Astrocyte (in vitro differentiated cells and primary cell): ENCODE measurements around the gene SLC10A4. TPM values are rescaled to one million over a fixed set of nuclear protein-coding genes. Genes with fewer than 3 reads are reported as not detected.
A peak's percentile ranks its signal among the peaks of the same experiment; 100 is the strongest.

Experiments used
- DNase-seq: peaks from one replicate; pipeline ENCODE4 v3.0.0-alpha.2; 2010; ENCODE audit warnings: low read depth
- FAIRE-seq: peaks from 2 replicates; lab custom pipeline; 2011; peaks lifted over from hg19 to GRCh38; lab: Jason Lieb, UNC
- H2AFZ ChIP-seq: 2 replicates; pipeline ENCODE4 v1.6.0; 2012; ENCODE audit warnings: low read depth, low read length, inconsistent platforms
- H3K27ac ChIP-seq: 2 replicates; pipeline ENCODE4 v1.5.1; 2011; ENCODE audit warnings: low read depth, low read length, inconsistent platforms
- H3K27me3 ChIP-seq: 2 replicates; pipeline ENCODE4 v1.6.0; 2011; ENCODE audit warnings: low read length, inconsistent platforms; ENCODE audit not compliant: insufficient read depth
- H3K36me3 ChIP-seq: 2 replicates; pipeline ENCODE4 v1.5.1; 2011; ENCODE audit warnings: low read length, inconsistent platforms; ENCODE audit not compliant: insufficient read depth
- H3K4me1 ChIP-seq: 2 replicates; pipeline ENCODE4 v1.5.1; 2011; ENCODE audit warnings: low read length, inconsistent platforms; ENCODE audit not compliant: insufficient read depth
- H3K4me2 ChIP-seq: 2 replicates; pipeline ENCODE4 v1.6.0; 2012; ENCODE audit warnings: low read length, inconsistent platforms
- H3K4me3 ChIP-seq: 2 replicates; pipeline ENCODE4 v1.5.1; 2011; ENCODE audit warnings: low read depth, mild to moderate bottlenecking, low read length, inconsistent platforms; ENCODE audit not compliant: insufficient read depth
- H3K79me2 ChIP-seq: 2 replicates; pipeline ENCODE4 v1.6.0; 2012; ENCODE audit warnings: mild to moderate bottlenecking, low read length, inconsistent platforms; ENCODE audit not compliant: insufficient read depth
- H3K9ac ChIP-seq: 2 replicates; pipeline ENCODE4 v1.6.0; 2012; ENCODE audit warnings: mild to moderate bottlenecking, low read length, inconsistent platforms
- H3K9me3 ChIP-seq: 2 replicates; pipeline ENCODE4 v1.5.1; 2012; ENCODE audit warnings: low read depth, mild to moderate bottlenecking, low read length, inconsistent platforms; ENCODE audit not compliant: insufficient read depth
- H4K20me1 ChIP-seq: 2 replicates; pipeline ENCODE4 v1.6.0; 2012; ENCODE audit warnings: low read length, inconsistent platforms; ENCODE audit not compliant: insufficient read depth
- H3K27ac Mint-ChIP-seq: one replicate; pipeline ENCODE4 v1.8.0; 2021; ENCODE audit warnings: mild to moderate bottlenecking, mixed read lengths; ENCODE audit not compliant: unreplicated experiment
- H3K27me3 Mint-ChIP-seq: one replicate; pipeline ENCODE4 v1.8.0; 2021; ENCODE audit warnings: low read depth, mixed read lengths; ENCODE audit not compliant: unreplicated experiment
- H3K36me3 Mint-ChIP-seq: one replicate; pipeline ENCODE4 v1.8.0; 2021; ENCODE audit warnings: low read depth, mixed read lengths; ENCODE audit not compliant: unreplicated experiment
- H3K4me1 Mint-ChIP-seq: one replicate; pipeline ENCODE4 v1.8.0; 2021; ENCODE audit warnings: low read depth, mixed read lengths; ENCODE audit not compliant: unreplicated experiment
- H3K4me3 Mint-ChIP-seq: one replicate; pipeline ENCODE4 v1.8.0; 2021; ENCODE audit warnings: mild to moderate bottlenecking, moderate library complexity, mixed read lengths; ENCODE audit not compliant: unreplicated experiment
- H3K9me3 Mint-ChIP-seq: one replicate; pipeline ENCODE4 v1.8.0; 2021; ENCODE audit warnings: mild to moderate bottlenecking, mixed read lengths; ENCODE audit not compliant: unreplicated experiment
- EZH2 ChIP-seq: IDR thresholded peaks from 2 replicates; pipeline ENCODE4 v1.6.1; 2012; ENCODE audit warnings: mild to moderate bottlenecking, low read length, inconsistent platforms; ENCODE audit not compliant: insufficient read depth
- total RNA-seq: library from RNA; stranded (reverse); gene quantifications from 2 replicates; pipeline ENCODE4 v1.2.1, GENCODE V29; 2021
- TF ChIP-seq, protein P1 (sequence below): IDR thresholded peaks from 2 replicates; pipeline ENCODE4 v1.5.1; 2011; ENCODE audit warnings: low read depth, mild to moderate bottlenecking, inconsistent platforms, low read length, moderate library complexity; ENCODE audit not compliant: insufficient read depth

SLC10A4 gene
- total RNA-seq, 1 donor from 2014 or later, result 0.16 TPM

DNA sequence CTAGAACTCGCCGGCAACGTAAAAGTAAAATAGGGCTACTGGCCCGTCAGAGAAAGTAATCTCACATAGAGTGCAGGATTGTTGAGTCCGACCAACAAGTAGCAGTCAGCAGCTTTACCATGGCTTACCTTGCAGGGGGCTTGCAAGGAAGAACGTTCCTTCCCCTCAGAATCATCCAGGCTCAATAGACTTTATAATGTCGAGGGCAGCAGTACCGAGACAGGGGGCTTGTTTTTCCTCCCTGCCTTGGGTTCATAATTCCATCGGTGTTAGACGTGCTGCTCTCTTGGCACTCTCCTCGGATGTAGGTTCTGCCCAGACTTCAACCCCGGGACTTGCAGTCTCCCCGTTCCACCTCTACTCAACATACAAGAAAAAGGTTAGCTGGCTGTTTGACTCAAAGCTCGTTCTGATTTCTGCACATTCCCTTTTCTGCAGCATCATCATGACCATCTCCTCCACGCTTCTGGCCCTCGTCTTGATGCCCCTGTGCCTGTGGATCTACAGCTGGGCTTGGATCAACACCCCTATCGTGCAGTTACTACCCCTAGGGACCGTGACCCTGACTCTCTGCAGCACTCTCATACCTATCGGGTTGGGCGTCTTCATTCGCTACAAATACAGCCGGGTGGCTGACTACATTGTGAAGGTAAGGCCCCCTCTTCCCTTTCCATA is 1.5 kb downstream of the SLC10A4 start:
- no peak for FAIRE-seq
- peaks cover 49% of the 10 kb centered on the region for H3K27me3 ChIP-seq
- H3K4me3 Mint-ChIP-seq, result peak overlapping the region; percentile 52
- H3K9me3 ChIP-seq, result peaks cover 4% of the 10 kb centered on the region
- no peak overlapping the region for H3K27ac Mint-ChIP-seq
- H3K36me3 Mint-ChIP-seq, result peaks cover 10% of the 10 kb centered on the region
- H3K9me3 Mint-ChIP-seq, result peaks cover 12% of the 10 kb centered on the region
- no peak overlapping the region for H3K27ac ChIP-seq
- H2AFZ ChIP-seq, result peak overlapping the region; percentile 78
- H3K9ac ChIP-seq, result no peak overlapping the region
- TF ChIP-seq, protein P1, sequence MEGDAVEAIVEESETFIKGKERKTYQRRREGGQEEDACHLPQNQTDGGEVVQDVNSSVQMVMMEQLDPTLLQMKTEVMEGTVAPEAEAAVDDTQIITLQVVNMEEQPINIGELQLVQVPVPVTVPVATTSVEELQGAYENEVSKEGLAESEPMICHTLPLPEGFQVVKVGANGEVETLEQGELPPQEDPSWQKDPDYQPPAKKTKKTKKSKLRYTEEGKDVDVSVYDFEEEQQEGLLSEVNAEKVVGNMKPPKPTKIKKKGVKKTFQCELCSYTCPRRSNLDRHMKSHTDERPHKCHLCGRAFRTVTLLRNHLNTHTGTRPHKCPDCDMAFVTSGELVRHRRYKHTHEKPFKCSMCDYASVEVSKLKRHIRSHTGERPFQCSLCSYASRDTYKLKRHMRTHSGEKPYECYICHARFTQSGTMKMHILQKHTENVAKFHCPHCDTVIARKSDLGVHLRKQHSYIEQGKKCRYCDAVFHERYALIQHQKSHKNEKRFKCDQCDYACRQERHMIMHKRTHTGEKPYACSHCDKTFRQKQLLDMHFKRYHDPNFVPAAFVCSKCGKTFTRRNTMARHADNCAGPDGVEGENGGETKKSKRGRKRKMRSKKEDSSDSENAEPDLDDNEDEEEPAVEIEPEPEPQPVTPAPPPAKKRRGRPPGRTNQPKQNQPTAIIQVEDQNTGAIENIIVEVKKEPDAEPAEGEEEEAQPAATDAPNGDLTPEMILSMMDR, result no peak
- TF ChIP-seq EZH2, result no peak
- no peaks in the 10 kb centered on the region for H3K4me1 ChIP-seq
- H4K20me1 ChIP-seq, result no peaks in the 10 kb centered on the region
- no peaks in the 10 kb centered on the region for H3K4me1 Mint-ChIP-seq
- no peak overlapping the region for H3K4me3 ChIP-seq
- H3K79me2 ChIP-seq, result no peaks in the 10 kb centered on the region
- peaks cover 67% of the 10 kb centered on the region for H3K27me3 Mint-ChIP-seq
- DNase-seq, result no peak
- no peaks in the 10 kb centered on the region for H3K36me3 ChIP-seq
- no peak overlapping the region for H3K4me2 ChIP-seq

- no peak overlapping the region for H3K27ac ChIP-seq
- H4K20me1 ChIP-seq, result no peaks in the 10 kb centered on the region
- no peaks in the 10 kb centered on the region for H3K79me2 ChIP-seq
- H3K27me3 ChIP-seq, result peaks cover 48% of the 10 kb centered on the region
- Mint-ChIP-seq H3K4me1 (no peaks in the 10 kb centered on the region), H3K27me3 (peaks cover 58% of the 10 kb centered on the region), H3K9me3 (peaks cover 8% of the 10 kb centered on the region), H3K4me3 (peak overlapping the region; percentile 64), H3K27ac (no peak overlapping the region), H3K36me3 (peaks cover 8% of the 10 kb centered on the region)
- no peak overlapping the region for H3K4me3 ChIP-seq
- peaks cover 3% of the 10 kb centered on the region for H3K4me1 ChIP-seq
- DNase-seq (no peak), FAIRE-seq (no peak)
- no peaks in the 10 kb centered on the region for H3K36me3 ChIP-seq
- peak overlapping the region; percentile 57 for H3K4me2 ChIP-seq
- H3K9me3 ChIP-seq, result no peaks in the 10 kb centered on the region
- TF ChIP-seq, protein P1, result no peak
- no peak for TF ChIP-seq EZH2
- H3K9ac ChIP-seq, result no peak overlapping the region
- H2AFZ ChIP-seq, result peak overlapping the region; percentile 48
These were observed 6.5 kb downstream of the SLC10A4 start for GRCh38 chr4:48489683-48490011.

DNA sequence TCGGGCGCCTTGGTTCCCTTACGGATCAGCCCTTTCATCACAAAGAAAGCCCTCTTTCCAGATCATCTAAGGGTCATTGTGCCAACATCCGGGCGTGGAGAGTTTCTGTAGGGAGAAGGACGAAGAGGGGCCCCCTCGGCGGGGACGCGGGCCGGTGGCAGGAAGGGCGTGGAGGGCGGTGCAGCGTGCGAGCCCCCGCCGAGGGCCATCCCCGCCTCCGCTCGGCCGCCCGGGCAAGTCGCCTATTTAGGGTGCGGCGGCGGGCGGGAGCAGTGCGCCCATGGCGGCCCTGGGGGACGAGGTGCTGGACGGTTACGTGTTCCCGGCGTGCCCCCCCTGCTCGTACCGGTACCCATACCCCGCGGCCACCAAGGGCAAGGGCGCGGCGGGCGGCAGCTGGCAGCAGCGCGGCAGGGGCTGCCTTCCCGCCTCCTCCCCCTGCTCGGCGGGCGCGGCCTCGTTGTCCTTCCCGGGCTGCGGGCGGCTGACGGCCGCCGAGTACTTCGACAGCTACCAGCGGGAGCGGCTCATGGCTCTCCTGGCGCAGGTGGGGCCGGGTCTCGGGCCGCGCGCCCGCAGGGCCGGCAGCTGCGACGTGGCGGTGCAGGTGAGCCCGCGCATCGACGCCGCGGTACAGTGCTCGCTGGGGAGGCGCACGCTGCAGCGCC is 7.0 kb downstream of the SLC10A4 start, which contains the start of gene ZAR1:
Gene ZAR1, plus strand, starts transcription at position 241 of the 668 bp plus-strand sequence. Its CDS starts 40 bp downstream, at position 281.
- Mint-ChIP-seq H3K9me3 (peaks cover 4% of the 10 kb centered on the region), H3K4me1 (no peaks in the 10 kb centered on the region), H3K36me3 (peaks cover 5% of the 10 kb centered on the region), H3K27ac (no peak within 1 kb of the TSS), H3K4me3 (peak within 1 kb of the TSS; percentile 64), H3K27me3 (peaks cover 53% of the 10 kb centered on the region)
- no peak for DNase-seq
- FAIRE-seq, result no peak
- TF ChIP-seq, protein P1, result no peak
- peak; percentile 97 for TF ChIP-seq EZH2
- Histone ChIP-seq H3K27me3 (peaks cover 44% of the 10 kb centered on the region), H3K4me2 (peak within 1 kb of the TSS; percentile 57), H2AFZ (peak within 1 kb of the TSS; percentile 48), H3K9ac (no peak within 1 kb of the TSS), H3K4me3 (no peak within 1 kb of the TSS), H3K4me1 (peaks cover 3% of the 10 kb centered on the region), H3K36me3 (peaks cover 2% of the 10 kb centered on the region), H4K20me1 (no peaks in the 10 kb centered on the region), H3K9me3 (no peaks in the 10 kb centered on the region), H3K27ac (no peak within 1 kb of the TSS), H3K79me2 (no peaks in the 10 kb centered on the region)
